BJ (cell line): ENCODE data around the gene HAO1. TPM values are rescaled to one million over a fixed set of nuclear protein-coding genes. Genes with fewer than 3 reads are reported as not detected.
"Not testable (repeated sequence)": the region's sequence is repeated elsewhere in the genome, so short reads cannot be mapped to it uniquely, and the experiment has no call there.

ENCODE experiments used
- CTCF ChIA-PET: fragments of 350-600 bp; formaldehyde crosslinking; extraction: SDS; loops from one replicate; lab custom pipeline; 2021; ENCODE audit warnings: antibody characterized with exemption, inconsistent platforms; lab: Yijun Ruan, JAX
- POLR2A ChIA-PET: fragments of 300-600 bp; sonication (Branson Sonifier 250); formaldehyde crosslinking; extraction: SDS; loops from one replicate; lab custom pipeline; 2021; ENCODE audit warnings: antibody characterized with exemption; lab: Charles Lee
- DNase-seq: peaks from one replicate; pipeline ENCODE4 v3.0.0-alpha.2; 2011; ENCODE audit warnings: low read depth
- H3K27me3 ChIP-seq: 2 replicates; pipeline ENCODE4 v1.6.0; 2011; ENCODE audit warnings: low read length; ENCODE audit not compliant: control insufficient read depth, insufficient read depth
- H3K36me3 ChIP-seq: 2 replicates; pipeline ENCODE4 v1.5.1; 2011; ENCODE audit warnings: low read length; ENCODE audit not compliant: control insufficient read depth, insufficient read depth
- H3K4me3 ChIP-seq: 2 replicates; pipeline ENCODE4 v1.5.1; 2011; ENCODE audit warnings: low read depth, mild to moderate bottlenecking, control low read depth, low read length
- polyA plus RNA-seq: library from polyadenylated mRNA; depleted of rRNA; stranded (reverse); fragments of >200 nt; gene quantifications from 2 replicates; pipeline ENCODE4 v1.2.3, GENCODE V29; 2011
- TF ChIP-seq, protein P1 (sequence below): IDR thresholded peaks from 2 replicates; pipeline ENCODE4 v1.5.1; 2011; ENCODE audit warnings: low read depth, mild to moderate bottlenecking, control low read depth, inconsistent platforms, low read length, moderate library complexity; ENCODE audit not compliant: insufficient read depth

Gene HAO1
- polyA plus RNA-seq, 1 experiment, result not detected

DNA sequence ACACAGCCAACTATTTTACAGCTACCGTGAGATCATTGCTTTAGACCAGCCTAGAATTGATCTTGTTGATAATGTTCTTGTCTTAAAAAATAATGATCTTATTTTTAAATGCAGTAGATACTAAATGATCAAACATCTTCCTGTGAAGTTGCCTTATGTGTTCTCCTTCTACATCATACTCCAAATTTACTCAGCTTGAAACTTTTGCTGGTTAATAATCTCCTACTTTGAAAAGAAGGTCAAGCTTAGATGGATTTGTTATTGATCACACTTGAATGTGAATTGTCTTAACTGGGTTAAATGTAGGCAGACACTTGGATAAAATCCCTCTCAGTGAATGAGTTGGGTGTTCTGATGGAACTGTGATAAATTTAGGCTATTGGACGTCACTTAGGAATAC is 91.9 kb downstream of the HAO1 start:
- POLR2A ChIA-PET, result no interaction called here
- TF ChIP-seq, protein P1, sequence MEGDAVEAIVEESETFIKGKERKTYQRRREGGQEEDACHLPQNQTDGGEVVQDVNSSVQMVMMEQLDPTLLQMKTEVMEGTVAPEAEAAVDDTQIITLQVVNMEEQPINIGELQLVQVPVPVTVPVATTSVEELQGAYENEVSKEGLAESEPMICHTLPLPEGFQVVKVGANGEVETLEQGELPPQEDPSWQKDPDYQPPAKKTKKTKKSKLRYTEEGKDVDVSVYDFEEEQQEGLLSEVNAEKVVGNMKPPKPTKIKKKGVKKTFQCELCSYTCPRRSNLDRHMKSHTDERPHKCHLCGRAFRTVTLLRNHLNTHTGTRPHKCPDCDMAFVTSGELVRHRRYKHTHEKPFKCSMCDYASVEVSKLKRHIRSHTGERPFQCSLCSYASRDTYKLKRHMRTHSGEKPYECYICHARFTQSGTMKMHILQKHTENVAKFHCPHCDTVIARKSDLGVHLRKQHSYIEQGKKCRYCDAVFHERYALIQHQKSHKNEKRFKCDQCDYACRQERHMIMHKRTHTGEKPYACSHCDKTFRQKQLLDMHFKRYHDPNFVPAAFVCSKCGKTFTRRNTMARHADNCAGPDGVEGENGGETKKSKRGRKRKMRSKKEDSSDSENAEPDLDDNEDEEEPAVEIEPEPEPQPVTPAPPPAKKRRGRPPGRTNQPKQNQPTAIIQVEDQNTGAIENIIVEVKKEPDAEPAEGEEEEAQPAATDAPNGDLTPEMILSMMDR, result no peak
- H3K4me3 ChIP-seq, result no peak overlapping the region
- no peak for DNase-seq
- no peaks in the 10 kb centered on the region for H3K27me3 ChIP-seq
- no peaks in the 10 kb centered on the region for H3K36me3 ChIP-seq
- CTCF ChIA-PET, result interaction anchor here (0.8 kb wide), 1 partner anchor 10 kb away, joined by 3 read pairs; no protein-coding TSS in a partner anchor

DNA sequence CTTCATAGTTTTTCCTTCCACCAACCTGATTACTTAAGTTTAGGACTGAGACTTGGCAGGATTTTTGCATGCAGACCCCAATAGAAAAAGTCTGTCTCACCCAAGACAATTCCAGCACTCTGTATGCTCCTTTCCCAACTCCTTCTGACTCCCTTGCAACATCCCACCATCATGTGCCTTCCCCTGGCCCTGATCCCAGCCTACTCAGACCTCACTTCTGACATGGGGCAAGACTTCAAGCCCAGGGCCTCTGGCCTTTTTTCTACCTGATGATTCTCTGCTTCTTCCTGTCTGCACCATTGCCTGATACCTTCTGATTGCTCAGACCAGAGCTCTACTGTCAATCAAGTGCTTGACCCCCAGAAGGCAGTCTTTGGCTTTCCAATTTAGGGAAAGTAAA is 96.6 kb downstream of the HAO1 start:
- DNase-seq, result no peak
- ChIA-PET POLR2A (no interaction called here), CTCF (no interaction called here)
- TF ChIP-seq, protein P1, result no peak
- Histone ChIP-seq H3K27me3 (no peaks in the 10 kb centered on the region), H3K36me3 (no peaks in the 10 kb centered on the region), H3K4me3 (no peak overlapping the region)

- no peak overlapping the region for H3K4me3 ChIP-seq
Observed at GRCh38 chr20:7841971-7842310, 98.3 kb downstream of the HAO1 start.

GRCh38 chr20:7841291-7841970 is 98.8 kb downstream of the HAO1 start:
- POLR2A ChIA-PET, result no interaction called here
- H3K4me3 ChIP-seq, result no peak overlapping the region

More at GRCh38 chr20:7841971-7842310, 98.3 kb downstream of the HAO1 start:
- Histone ChIP-seq H3K27me3 (no peaks in the 10 kb centered on the region), H3K36me3 (no peaks in the 10 kb centered on the region)
- peak; percentile 29 for DNase-seq
- POLR2A ChIA-PET, result no interaction called here
- CTCF ChIA-PET, result interaction anchor here (0.7 to 1.4 kb wide), 5 partner anchors 15 to 95 kb away, joined by 3 to 8 read pairs (median 4); no protein-coding TSS in a partner anchor
- TF ChIP-seq, protein P1, result no peak

DNA sequence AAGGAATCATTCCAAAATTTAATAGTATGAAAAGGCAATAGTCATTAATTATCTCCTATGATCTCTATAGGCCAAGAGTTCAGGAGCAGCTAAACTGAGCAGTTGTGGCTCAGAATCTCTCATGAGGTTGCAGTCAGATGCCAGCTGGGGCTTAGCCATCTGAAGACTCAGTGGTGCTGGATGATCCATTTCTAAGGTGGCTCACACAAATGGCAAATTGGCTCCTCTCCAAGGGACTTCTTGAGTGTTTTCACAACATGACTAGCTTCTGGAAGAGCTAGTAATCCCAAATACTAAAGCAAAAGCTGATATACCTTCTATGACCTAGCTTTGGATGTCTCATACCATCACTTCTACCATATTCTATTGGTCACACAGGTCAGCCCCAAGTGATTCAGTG is 104.2 kb downstream of the HAO1 start:
- ChIA-PET POLR2A (no interaction called here), CTCF (interaction anchor here (0.7 to 0.8 kb wide), 2 partner anchors 10 to 24 kb away, joined by 3 read pairs; no protein-coding TSS in a partner anchor)
- Histone ChIP-seq H3K4me3 (no peak overlapping the region), H3K36me3 (no peaks in the 10 kb centered on the region), H3K27me3 (no peaks in the 10 kb centered on the region)
- TF ChIP-seq, protein P1, result no peak
- DNase-seq, result no peak

More at GRCh38 chr20:7841291-7841970, 98.8 kb downstream of the HAO1 start:
- Histone ChIP-seq H3K36me3 (no peaks in the 10 kb centered on the region), H3K27me3 (no peaks in the 10 kb centered on the region)
- no peak for DNase-seq
- CTCF ChIA-PET, result interaction anchor here (0.7 to 1.2 kb wide), 4 partner anchors 14 to 96 kb away, joined by 3 to 8 read pairs (median 4); no protein-coding TSS in a partner anchor
- TF ChIP-seq, protein P1, result no peak

- CTCF ChIA-PET, result interaction anchor here (0.5 kb wide), 1 partner anchor 218 kb away, joined by 3 read pairs; no protein-coding TSS in a partner anchor
- POLR2A ChIA-PET, H3K36me3 ChIP-seq, DNase-seq, H3K4me3 ChIP-seq, H3K27me3 ChIP-seq: not testable (repeated sequence)
Observed at GRCh38 chr20:7834441-7834840, 105.8 kb downstream of the HAO1 start.
